Epithelial cell of proximal tubule (primary cell): ENCODE measurements around the gene MYO1D. TPM values are rescaled to one million over a fixed set of nuclear protein-coding genes. Genes with fewer than 3 reads are reported as not detected.
"Not testable (repeated sequence)": the region's sequence is repeated elsewhere in the genome, so short reads cannot be mapped to it uniquely, and the experiment has no call there.

Experiments used
- DNase-seq: peaks from one replicate; pipeline ENCODE4 v3.0.0-alpha.2; 2011; ENCODE audit warnings: low read depth
- H3K4me3 ChIP-seq: 2 replicates; pipeline ENCODE4 v1.5.1; 2011; ENCODE audit warnings: low read depth, mild to moderate bottlenecking, low read length
- CTCF ChIP-seq: conservative IDR thresholded peaks from 2 replicates; pipeline ENCODE4 v1.5.1; 2012; ENCODE audit warnings: low read depth, mild to moderate bottlenecking, low read length
- total RNA-seq: library from RNA; depleted of rRNA; stranded (reverse); fragments of >200 nt; gene quantifications from 2 replicates; pipeline ENCODE4 v1.2.3, GENCODE V29; 2015

The MYO1D gene
- total RNA-seq, 1 donor from 2014 or later: 54.4 TPM

- H3K4me3 ChIP-seq: no peak overlapping the region
- DNase-seq: no peak
- TF ChIP-seq CTCF: no peak
Measured at GRCh38 chr17:32654324-32654723, 222.6 kb downstream of the MYO1D start.

- no peak for TF ChIP-seq CTCF
- H3K4me3 ChIP-seq: no peak overlapping the region
- no peak for DNase-seq
Measured at GRCh38 chr17:32651084-32651483, 225.8 kb downstream of the MYO1D start.

GRCh38 chr17:32648450-32648849 is 228.5 kb downstream of the MYO1D start:
- TF ChIP-seq CTCF: no peak
- H3K4me3 ChIP-seq: no peak overlapping the region
- no peak for DNase-seq

- TF ChIP-seq CTCF: no peak
- no peak for DNase-seq
- H3K4me3 ChIP-seq: no peak overlapping the region
Measured at GRCh38 chr17:32646941-32647340, 230.0 kb downstream of the MYO1D start.

- not testable (repeated sequence) for DNase-seq, H3K4me3 ChIP-seq
Measured at GRCh38 chr17:32641514-32641913, 235.4 kb downstream of the MYO1D start.

- no peak for DNase-seq
- H3K4me3 ChIP-seq: no peak overlapping the region
- no peak for TF ChIP-seq CTCF
Measured at GRCh38 chr17:32636598-32637218, 240.2 kb downstream of the MYO1D start.

- TF ChIP-seq CTCF: no peak
Measured at GRCh38 chr17:32634167-32634566, 242.8 kb downstream of the MYO1D start.

More at GRCh38 chr17:32634167-32634566, 242.8 kb downstream of the MYO1D start:
- no peak overlapping the region for H3K4me3 ChIP-seq
- no peak for DNase-seq
